ENCODE results near the gene BAIAP2. TPM values are rescaled to one million over a fixed set of nuclear protein-coding genes. Genes with fewer than 3 reads are reported as not detected.

Gene BAIAP2
- total and polyA plus RNA-seq, 12 donors, result 3.1 to 33.4 (median 14.6) TPM

DNA sequence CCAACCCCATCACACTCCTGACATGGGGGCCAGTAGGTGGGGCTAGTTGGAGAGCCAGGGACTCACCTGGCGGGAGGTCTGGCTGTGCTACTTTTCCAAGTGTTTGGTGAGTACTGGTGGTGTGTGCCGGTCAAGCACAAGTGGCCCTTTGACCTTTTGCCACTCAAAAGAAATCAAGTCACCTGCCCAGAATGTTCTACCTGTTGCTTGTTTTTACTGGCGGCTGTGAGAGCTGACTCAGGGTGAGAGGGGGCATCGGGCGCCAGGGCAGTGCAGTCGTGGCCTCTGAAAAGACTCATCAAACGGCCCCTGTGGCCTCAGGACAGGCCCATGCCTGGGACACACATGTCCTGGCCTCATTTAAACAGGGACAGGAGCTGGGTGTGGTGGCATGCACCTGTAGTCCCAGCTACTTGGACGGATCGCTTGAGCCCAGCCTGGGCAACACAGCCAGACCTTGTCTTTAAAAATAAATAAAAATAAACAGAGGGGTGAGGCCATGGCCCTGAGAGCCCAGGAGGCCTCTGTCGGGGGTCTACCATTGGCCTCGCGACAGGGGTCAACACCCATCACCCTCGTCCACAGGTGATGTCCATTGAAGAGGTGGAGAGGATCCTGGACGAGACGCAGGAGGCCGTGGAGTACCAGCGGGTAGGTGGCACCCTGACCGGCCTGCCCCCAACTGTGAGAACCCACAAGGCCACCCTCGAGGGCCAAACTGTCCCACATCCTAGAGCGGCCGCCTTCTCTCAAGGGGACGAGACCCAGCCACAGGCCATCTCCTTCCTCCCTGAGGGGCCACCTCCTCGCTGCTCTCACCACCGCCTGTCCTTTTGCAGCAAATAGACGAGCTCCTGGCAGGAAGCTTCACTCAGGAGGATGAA, 38.3 kb upstream of the BAIAP2 start:
- no peak for DNase-seq
- Histone ChIP-seq H3K27ac (no peak overlapping the region), H3K9me3 (replicated peaks in 1 of 3) (no peaks in the 10 kb centered on the region), H3K36me3 (replicated peaks in 1 of 2) (peaks cover 0 to 53% of the 10 kb centered on the region in 2 donors), H3K27me3 (no peaks in the 10 kb centered on the region), H3K4me1 (replicated peaks in 1 of 2) (peaks cover 5 to 20% of the 10 kb centered on the region in 2 donors), H3K4me3 (no peak overlapping the region)
- WGBS, 4 donors, result 86 to 94% (median 93%) methylated on average over 13 to 25 of the region's 25 CpGs
- intact Hi-C loops (cut with DNase I), result no loop called here
- no peak for TF ChIP-seq POLR2A (IDR thresholded peaks at IDR 0.05)
- TF ChIP-seq, protein P1, sequence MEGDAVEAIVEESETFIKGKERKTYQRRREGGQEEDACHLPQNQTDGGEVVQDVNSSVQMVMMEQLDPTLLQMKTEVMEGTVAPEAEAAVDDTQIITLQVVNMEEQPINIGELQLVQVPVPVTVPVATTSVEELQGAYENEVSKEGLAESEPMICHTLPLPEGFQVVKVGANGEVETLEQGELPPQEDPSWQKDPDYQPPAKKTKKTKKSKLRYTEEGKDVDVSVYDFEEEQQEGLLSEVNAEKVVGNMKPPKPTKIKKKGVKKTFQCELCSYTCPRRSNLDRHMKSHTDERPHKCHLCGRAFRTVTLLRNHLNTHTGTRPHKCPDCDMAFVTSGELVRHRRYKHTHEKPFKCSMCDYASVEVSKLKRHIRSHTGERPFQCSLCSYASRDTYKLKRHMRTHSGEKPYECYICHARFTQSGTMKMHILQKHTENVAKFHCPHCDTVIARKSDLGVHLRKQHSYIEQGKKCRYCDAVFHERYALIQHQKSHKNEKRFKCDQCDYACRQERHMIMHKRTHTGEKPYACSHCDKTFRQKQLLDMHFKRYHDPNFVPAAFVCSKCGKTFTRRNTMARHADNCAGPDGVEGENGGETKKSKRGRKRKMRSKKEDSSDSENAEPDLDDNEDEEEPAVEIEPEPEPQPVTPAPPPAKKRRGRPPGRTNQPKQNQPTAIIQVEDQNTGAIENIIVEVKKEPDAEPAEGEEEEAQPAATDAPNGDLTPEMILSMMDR (IDR thresholded peaks at IDR 0.05), result no peak

DNA sequence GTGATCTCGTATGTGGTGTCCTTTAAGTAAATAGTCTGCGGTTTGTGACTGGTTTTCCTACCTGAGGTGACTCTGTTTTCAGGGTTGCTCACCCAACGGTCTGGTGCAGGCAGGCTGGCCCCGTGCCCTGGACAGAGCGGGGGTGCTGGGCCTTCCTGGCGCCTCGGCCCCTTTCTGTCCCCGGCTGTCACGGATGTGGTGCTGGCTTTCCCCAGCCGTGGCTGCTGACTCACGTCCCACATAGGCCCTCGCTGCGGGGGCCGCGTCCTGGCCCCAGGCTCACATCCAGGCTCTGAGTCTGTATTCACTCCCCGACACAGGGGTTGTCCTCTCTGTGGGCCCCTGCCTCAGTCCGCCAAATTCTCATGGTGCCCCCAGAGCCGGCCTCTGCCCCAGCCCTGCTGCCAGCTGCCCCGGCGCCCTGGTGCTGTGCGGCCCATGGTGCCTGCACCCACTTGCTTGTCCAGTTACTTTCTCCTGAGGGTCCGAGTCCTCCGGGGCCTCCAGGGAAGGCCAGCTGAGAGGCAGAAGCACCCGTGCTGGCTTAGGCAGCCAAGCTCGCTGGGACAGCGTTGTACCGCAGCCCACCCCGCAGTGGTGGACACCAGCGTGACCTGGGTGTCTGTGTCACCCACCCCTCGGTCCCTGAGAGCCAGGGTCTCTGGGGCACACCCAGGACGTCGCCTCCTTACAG, 37.4 kb upstream of the BAIAP2 start:
- DNase-seq, result no peak
- H3K27ac ChIP-seq, result no peak overlapping the region
- 91 to 98% (median 92%) methylated on average over 13 to 32 of the region's 32 CpGs for WGBS, 4 donors
- no peak for TF ChIP-seq POLR2A (IDR thresholded peaks at IDR 0.05)
- H3K4me3 ChIP-seq, result no peak overlapping the region
- intact Hi-C loops (cut with DNase I), result no loop called here
- H3K4me1 ChIP-seq (replicated peaks in 1 of 2), result peaks cover 5 to 24% of the 10 kb centered on the region in 2 donors
- H3K36me3 ChIP-seq (replicated peaks in 1 of 2), result peaks cover 0 to 53% of the 10 kb centered on the region in 2 donors
- H3K9me3 ChIP-seq (replicated peaks in 1 of 3), result no peaks in the 10 kb centered on the region
- H3K27me3 ChIP-seq, result no peaks in the 10 kb centered on the region

DNA sequence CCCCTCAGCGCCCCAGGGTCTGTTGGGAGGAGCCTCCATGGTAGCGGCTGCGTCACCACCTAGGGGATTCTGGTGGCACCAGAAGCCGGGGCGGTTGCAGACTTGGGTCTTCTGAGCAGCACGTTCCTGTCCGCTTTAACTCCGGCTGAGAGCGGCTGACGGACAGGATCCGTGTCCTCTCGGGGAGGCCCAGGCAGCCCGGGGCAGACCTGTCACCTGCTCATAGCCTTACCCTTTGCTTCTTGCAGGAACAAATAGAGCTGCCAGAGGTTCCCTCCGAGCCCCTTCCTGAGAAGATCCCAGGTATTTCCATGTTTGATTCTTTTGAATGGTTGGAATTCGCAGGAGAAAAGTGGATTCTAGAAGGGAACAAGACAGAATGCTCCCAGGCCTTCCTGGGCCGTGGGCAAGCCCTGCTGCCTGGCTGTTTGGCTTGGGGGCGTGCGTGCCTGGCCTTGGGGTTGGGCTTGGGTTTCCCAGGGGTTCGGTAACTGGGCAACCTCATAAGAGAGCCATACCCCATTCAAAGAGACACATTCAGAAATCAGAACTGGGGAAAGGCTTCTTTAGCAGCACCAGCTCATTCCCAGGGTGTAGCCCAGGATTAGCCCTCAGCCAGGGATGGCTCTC, 36.7 kb upstream of the BAIAP2 start:
- 94 to 96% (median 96%) methylated on average over 5 to 19 of the region's 19 CpGs for WGBS, 4 donors
- Histone ChIP-seq H3K9me3 (replicated peaks in 1 of 3) (no peaks in the 10 kb centered on the region), H3K4me1 (replicated peaks in 1 of 2) (peaks cover 5 to 18% of the 10 kb centered on the region in 2 donors), H3K27ac (no peak overlapping the region), H3K4me3 (no peak overlapping the region), H3K27me3 (peaks cover 3% of the 10 kb centered on the region), H3K36me3 (replicated peaks in 1 of 2) (peaks cover 0 to 53% of the 10 kb centered on the region in 2 donors)
- intact Hi-C loops (cut with DNase I), result no loop called here
- TF ChIP-seq, protein P1 (IDR thresholded peaks at IDR 0.05), result no peak
- no peak for TF ChIP-seq POLR2A (IDR thresholded peaks at IDR 0.05)
- DNase-seq, result no peak

DNA sequence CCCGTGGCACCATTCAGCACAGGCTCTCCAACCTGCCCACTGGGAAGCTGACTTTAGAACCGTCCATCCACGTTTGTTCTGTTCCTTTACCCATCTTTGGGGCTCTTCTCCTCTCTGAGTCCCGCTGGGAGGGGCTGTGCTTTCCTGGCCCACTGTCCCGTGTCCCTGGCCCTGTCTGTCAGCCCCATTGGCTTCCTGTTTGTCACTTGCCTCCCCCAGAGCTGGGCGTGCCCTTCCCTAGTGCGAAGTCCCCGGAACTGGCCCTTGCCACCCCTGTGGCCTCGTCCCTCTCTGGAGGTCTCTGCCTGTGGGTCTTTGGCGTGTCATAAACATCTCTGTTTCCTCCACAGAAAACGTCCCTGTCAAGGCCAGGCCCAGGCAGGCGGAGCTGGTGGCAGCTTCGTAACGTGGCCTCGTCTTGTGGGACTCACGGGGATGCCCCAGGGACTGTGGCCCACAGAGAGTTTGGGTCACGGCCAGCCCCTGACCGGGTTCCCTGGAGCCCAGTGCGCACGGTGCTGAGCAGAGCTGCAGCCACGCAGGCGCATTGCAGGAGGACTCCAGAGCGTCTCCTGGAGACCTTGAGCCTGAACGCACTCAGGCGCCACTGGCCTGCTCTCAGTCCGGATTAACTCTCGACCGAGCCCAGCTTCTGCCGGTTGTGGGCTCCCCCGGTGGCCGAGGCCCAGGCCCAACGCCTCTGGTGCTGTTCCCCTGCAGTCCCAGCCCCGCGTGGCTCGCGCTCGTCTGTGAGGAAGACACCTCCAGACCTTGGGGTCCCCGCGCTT, 36.0 kb upstream of the BAIAP2 start:
- TF ChIP-seq, protein P1 (IDR thresholded peaks at IDR 0.05), result no peak
- TF ChIP-seq POLR2A (IDR thresholded peaks at IDR 0.05), result no peak
- peaks cover 10% of the 10 kb centered on the region for H3K27me3 ChIP-seq
- H3K27ac ChIP-seq, result no peak overlapping the region
- no peaks in the 10 kb centered on the region for H3K9me3 ChIP-seq (replicated peaks in 1 of 3)
- H3K4me1 ChIP-seq (replicated peaks in 1 of 2), result peaks cover 8 to 20% of the 10 kb centered on the region in 2 donors
- peaks cover 0 to 53% of the 10 kb centered on the region in 2 donors for H3K36me3 ChIP-seq (replicated peaks in 1 of 2)
- intact Hi-C loops (cut with DNase I), result no loop called here
- no peak overlapping the region for H3K4me3 ChIP-seq
- DNase-seq, result no peak
- 89 to 92% (median 91%) methylated on average over 19 to 39 of the region's 39 CpGs for WGBS, 4 donors
